Fibroblast of villous mesenchyme (primary cell): ENCODE results near the gene MESP2. TPM values are rescaled to one million over a fixed set of nuclear protein-coding genes. Genes with fewer than 3 reads are reported as not detected.

Source experiments
- DNase-seq: peaks from one replicate; pipeline ENCODE4 v3.0.0-alpha.2; 2010; ENCODE audit warnings: low read depth
- H3K4me3 ChIP-seq: 2 replicates; pipeline ENCODE4 v1.5.1; 2011; ENCODE audit warnings: low read depth, mild to moderate bottlenecking, low read length
- total RNA-seq: library from RNA; depleted of rRNA; stranded (reverse); fragments of >200 nt; gene quantifications from 2 replicates; pipeline ENCODE4 v1.2.3, GENCODE V29; 2012
- TF ChIP-seq, protein P1 (sequence below): IDR thresholded peaks from 2 replicates; pipeline ENCODE4 v1.5.1; 2012; ENCODE audit warnings: low read depth, mild to moderate bottlenecking, low read length; ENCODE audit not compliant: insufficient read depth

The MESP2 gene
- total RNA-seq, 1 donor: 0.43 TPM

DNA sequence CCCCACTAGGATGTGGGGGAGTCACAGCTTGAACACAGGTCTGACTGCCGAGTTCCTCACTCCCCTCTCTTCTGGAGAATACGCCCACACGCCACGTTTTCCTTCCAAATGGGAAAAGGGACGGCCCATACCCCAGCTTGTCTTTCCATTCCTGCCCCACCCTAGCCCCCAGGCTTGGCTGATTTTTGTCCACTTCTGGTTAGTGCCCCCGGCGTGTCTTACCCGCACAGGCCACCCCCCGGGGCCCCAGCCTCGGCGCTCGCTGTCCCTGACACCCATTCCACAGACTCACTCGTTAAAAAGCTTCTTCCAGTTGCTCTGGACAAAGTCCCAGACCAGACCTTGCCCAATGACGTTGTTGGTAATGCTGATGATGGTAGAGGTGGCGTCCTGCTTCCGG is 14.5 kb downstream of the MESP2 start:
- TF ChIP-seq, protein P1, sequence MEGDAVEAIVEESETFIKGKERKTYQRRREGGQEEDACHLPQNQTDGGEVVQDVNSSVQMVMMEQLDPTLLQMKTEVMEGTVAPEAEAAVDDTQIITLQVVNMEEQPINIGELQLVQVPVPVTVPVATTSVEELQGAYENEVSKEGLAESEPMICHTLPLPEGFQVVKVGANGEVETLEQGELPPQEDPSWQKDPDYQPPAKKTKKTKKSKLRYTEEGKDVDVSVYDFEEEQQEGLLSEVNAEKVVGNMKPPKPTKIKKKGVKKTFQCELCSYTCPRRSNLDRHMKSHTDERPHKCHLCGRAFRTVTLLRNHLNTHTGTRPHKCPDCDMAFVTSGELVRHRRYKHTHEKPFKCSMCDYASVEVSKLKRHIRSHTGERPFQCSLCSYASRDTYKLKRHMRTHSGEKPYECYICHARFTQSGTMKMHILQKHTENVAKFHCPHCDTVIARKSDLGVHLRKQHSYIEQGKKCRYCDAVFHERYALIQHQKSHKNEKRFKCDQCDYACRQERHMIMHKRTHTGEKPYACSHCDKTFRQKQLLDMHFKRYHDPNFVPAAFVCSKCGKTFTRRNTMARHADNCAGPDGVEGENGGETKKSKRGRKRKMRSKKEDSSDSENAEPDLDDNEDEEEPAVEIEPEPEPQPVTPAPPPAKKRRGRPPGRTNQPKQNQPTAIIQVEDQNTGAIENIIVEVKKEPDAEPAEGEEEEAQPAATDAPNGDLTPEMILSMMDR: no peak
- no peak for DNase-seq
- no peak overlapping the region for H3K4me3 ChIP-seq

GRCh38 chr15:89792106-89792805 is 16.1 kb downstream of the MESP2 start:
- no peak overlapping the region for H3K4me3 ChIP-seq
- TF ChIP-seq, protein P1: no peak
- DNase-seq: no peak

DNA sequence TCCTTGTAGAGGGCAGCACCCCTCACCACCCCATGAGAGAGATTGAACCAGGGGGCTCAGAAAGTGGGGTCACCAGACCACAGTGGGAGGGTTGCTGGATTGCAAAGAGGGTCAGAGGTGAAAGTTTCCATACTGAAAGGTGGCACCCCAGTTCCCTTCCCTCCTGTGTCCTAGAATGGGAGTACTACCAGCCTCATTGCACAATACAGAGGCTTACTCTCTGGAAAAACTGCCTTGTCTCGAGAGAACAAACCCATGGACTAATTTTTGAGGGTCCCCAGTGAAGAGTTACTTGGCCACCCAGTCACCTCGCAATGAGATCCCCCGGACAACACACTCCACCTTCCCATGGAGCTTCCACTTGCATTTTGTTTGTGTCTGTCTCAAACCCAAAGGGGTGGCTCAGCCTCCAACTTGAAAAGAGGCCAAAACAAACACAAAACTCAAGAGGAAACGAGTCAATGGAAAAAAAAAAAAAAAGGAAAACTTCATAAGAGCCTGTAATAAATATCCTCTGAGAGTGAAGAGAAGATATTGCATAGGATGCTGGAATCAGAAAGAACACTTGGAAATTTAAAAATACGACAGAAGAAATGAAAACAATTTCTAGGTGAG is 18.6 kb downstream of the MESP2 start:
- peak; percentile 55 for DNase-seq
- H3K4me3 ChIP-seq: no peak overlapping the region
- TF ChIP-seq, protein P1: no peak

DNA sequence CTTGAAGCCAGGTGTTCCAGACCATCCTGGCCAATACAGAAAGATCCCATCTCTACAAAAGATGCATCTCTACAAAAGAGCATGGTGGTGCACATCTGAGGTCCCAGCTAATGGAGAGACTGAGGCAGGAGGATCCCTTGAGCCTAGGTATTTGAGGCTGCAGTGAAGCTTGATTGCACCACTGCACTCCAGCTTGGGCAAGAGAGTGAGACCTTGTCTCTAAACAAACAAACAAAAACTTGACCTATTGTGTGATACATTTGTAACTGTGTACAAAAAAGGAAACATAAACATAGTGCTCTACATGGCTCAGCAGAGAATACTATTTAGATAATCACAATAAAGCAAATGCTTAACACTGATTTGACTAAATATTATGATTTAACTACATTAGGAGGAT is 19.9 kb downstream of the MESP2 start:
- TF ChIP-seq, protein P1: no peak
- no peak overlapping the region for H3K4me3 ChIP-seq
- no peak for DNase-seq

GRCh38 chr15:89797678-89798201 is 21.6 kb downstream of the MESP2 start:
- no peak overlapping the region for H3K4me3 ChIP-seq
- TF ChIP-seq, protein P1: no peak
- no peak for DNase-seq

- no peak overlapping the region for H3K4me3 ChIP-seq
- TF ChIP-seq, protein P1: no peak
- DNase-seq: no peak
Observed at GRCh38 chr15:89799011-89799911, 23.1 kb downstream of the MESP2 start.
